Nucleus accumbens (tissue), 56 donors: ENCODE results near the gene ACSS1.

Experiments used
- DNase-seq, 56 donors: peaks; one replicate each; lab custom pipeline; 2025; lab: John Stamatoyannopoulos, UW

The ACSS1 gene

DNA sequence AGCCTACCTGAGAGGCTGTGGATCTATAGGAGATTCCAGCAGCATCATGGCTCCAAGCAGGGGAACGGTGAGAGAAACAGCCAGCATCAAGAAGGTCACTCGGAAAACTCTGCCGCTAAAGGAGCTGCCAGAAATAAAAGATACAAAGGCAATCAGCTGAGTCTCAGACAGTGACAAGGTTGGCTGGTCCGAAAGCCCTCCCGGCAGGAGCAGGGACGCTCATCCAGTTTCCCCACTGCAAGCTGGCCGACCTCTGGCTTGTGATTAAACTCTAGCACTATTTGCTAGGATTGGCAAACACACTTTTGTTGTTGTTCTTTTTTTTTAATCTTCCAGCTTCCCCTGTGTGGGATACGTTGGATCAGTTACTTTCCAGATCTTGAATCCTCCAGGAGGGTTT lies 74.0 kb downstream of the ACSS1 start:
- DNase-seq = no peak

DNA sequence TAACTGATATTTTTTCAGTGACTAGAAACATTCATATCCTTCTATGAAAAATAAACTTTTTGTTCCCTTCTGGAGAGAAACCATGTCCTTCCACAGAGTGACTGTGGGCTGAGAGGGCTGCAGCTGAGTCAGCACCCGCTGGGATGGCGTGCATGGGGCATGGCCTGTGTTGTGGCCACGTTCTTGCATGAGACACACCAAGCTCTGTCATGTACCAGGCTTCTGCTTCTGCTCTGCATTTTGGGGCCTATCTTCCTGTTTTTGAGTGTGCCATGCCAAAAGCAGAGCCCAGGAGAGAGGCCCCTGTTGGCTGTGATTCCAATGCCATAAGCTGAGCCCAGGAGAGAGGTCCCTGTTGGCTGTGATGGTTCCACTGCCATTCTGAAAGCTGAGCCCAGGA lies 76.1 kb downstream of the ACSS1 start:
- DNase-seq = peak in 7 of 56 donors; percentile 11 to 42 (median 26)

DNA sequence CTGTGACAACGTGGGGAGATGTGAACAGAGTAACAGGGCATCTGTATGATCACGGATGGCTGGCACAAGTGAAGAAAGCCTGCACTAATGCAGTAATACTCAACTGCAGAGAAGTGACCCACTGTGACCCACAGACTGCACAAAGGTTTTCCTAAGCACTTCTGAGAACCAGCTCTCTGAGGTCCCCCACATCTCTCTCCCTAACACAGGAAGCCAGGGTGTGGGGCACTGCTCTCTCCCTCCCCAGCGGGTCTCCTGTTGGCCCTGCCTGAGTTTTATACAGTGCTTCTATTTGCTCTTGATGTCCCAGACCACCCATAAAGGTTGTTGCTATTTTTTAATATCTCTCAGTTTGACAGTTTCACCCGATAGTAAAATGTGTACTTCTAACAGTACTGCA lies 76.7 kb downstream of the ACSS1 start:
- no peak for DNase-seq

DNA sequence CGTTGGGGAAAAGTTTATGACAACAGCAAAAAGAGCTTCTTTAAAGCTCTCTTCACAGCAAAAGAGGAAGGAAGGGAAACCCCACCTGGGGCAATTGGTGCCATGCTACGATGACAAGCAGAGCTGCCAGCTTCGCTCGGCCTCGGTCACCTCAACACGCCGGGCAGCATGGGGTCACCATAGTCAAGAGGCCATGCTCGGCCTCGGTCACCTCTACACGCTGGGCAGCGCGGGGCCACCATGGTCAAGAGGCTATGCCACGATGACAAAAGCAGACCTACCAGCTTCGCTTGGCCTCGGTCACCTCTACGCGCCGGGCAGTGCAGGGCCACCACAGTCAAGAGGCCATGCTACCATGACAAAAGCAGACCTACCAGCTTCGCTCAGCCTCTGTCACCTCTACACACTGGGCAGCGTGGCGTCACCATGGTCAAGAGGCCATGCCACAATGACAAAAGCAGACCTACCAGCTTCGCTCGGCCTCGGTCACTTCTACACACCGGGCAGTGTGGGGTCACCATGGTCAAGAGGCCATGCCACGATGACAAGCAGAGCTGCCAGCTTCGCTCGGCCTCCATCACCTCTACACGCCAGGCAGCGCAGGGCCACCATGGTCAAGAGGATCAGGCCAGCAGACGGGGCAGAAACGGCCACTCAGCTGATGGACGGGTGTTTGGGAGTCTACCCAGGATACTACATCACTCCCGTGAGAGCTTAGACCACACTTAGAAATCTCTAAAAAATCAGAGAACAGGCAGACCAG lies 77.5 kb downstream of the ACSS1 start:
- no peak for DNase-seq

DNA sequence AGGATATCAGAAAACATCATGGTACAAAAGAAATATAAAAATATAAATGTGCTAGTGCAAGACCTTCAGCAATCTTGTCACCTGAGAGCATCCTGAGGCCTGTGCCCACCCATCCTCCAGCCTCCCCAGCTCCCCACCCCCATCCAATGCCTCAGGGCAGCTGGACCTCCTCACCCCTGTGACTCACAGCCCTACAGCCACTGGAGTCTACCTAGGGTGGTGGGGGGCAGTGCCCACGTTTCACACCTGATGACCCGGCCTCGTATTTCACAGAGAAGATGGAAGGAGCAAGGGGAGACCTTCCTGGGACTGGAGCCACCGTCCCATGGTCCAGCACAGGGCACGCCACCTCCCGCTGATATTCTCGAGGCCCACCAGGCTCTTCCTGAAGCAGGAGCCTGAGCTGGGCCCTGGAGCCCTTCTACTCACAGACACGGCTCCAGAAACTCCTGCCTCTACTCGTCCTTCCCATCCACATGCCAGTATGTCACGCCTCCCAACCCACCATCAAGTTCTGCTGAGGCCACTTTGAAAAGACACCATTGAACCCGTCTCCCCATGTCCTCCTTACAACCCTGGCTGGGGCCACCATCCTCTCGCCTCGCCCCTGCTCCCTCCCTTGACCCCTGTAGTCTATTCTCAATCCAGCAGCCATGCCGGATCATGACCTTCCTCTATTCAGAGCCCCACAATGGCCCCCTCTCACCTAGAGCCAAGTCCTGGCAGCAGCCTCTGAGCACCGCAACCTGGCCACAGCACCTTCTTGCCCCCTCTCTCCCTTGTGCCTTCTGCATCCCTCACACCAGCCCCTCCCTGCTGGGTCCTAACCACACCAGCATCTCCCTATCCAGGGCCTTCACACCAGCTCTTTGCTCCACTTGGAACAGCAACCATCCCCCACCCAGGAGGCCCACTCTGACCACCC lies 78.6 kb downstream of the ACSS1 start:
- DNase-seq = no peak

DNA sequence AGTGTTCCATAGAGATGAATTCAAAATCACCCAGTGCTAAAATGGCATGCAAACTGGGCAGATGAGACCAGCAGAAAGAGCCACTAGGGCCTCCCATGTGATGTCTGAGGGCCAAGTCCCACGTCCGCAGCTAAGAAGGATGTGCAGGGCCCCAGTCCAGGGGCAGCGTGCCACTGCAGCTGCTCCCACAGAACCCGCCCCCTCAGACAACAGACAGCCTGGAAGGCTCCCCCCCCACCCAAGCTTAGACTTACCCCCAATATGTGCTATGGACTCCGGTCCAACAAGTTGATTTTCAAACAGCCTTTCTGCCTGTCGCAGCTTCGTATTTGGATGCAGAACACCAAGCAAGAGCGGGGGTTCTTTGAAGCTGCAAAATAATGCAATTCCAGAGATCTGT lies 79.4 kb downstream of the ACSS1 start:
- peak in 45 of 56 donors; percentile 21 to 85 (median 59) for DNase-seq

DNA sequence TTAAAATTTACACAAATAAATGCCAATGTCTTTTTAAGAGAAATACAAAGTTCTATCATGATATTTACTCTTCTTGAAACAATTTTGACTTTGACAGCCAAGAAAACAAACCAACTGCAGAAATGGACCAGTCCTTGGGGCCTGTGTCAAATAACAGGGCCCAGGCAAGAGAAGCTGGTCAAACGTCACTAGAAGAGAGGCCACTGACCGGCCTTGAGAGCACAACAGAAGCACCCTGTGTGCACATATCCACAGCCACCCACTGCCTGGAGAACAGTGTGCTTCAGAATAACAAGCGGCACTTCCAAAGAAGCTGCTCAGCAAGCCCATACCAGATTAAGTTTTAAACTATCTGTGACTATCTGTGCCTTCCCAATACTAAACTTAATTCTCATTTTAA lies 80.1 kb downstream of the ACSS1 start:
- peak in 10 of 56 donors; percentile 21 to 38 (median 32) for DNase-seq

DNA sequence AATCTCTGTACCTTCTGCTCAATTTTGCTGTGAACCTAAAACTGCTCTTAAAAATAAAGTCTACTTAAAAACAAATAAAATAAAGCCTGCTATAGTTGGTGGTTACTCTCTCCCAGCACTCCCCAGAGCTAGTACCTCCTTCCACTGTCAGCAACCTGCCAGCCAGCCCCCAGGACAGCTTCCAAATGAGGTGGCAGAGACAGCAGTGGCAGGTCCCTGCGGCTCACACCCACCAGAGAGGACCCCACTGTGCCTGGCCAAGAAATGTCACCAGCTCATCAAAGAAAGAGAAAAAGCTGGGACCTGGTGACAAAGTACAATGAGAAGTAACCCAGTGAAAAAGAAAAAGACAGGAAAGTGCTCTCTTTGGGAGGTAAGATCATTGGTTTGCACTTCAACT lies 80.6 kb downstream of the ACSS1 start:
- no peak for DNase-seq

DNA sequence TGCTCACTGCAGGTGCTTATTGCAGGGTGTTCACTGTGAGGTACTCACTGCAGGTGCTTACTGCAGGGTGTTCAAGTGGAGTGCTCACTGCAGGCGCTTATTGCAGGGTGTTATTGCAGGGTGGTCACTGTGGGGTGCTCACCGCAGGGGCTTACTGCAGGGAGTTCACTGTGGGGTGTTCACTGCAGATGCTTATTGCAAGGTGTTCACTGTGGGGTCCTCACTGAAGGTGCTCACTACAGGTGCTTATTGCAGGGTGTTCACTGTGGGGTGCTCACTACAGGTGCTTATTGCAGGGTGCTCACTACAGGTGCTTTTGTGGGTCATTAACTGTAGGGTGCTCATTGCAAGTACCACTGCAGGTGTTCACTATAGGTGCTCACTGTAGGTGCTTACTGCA lies 85.6 kb downstream of the ACSS1 start:
- DNase-seq = no peak

DNA sequence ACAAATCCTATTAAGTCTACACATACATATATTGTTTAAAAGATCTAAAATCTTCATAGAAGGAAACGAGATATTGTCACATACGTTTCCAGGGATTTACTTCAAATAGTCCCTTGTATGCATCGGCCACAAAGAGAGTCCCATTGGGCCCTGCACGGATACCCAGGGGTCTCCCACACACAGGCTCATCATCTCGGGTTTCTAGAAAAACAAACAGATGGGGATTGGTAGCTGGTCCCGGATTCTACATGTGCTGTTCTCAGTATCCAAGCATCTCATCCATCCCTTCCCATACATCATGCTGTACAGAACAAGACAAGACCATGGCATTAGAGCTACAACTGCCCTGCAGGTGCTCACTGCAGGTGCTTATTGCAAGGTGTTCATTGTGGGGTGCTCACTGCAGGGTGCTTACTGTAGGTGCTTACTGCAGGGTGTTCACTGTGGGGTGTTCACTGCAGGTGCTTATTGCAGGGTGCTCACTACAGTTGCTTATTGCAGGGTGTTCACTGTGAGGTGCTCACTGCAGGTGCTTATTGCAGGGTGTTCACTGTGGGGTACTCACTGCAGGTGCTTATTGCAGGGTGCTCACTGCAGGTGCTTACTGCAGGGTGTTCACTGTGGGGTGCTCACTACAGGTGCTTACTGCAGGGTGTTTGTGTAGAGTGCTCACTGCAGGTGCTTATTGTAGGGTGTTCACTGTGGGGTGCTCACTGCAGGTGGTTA lies 86.4 kb downstream of the ACSS1 start:
- DNase-seq = no peak

DNA sequence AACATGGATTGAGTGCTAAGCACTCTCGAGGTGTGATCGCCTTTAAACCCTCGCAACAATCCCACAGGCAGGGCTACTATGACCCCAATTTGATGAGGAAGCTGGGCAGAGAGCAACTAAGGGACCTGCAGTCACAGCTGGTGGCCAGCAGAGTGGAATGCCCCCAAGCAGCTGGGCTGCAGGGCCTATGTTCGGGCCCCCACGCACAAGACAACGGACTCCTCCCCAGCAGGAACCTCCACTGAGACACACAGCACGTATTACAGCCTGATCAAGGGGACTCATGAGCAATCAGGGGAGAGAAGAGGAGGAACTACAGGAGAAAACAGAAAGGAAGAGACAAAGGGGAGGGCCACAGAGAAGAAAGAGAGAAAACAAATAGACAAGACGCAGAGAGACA lies 87.2 kb downstream of the ACSS1 start:
- DNase-seq = no peak

DNA sequence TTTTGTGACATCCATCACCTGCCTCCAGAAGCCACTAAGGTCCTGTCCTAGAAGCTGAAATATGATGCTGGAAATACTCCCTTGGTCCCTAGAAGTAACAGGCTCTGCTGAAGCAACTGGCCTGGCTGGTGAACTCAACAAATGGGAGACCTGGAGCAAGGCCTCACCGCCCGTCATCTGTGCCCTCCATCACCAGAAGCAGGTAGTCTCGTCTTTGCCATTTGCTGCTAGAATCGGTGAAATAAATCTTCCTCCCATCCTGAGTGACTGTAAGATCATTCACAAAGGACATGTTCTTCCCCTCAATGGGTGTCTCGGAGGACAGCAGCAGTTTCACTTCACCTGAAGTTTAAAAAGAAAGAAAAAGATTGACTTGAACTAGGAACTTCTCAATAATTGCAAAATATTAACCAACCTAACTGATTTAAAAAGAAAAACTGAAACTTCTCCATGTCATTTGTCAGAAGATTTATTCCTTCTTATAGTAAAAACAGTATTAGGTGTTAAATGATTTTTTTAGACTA lies 87.8 kb downstream of the ACSS1 start:
- DNase-seq = no peak

DNA sequence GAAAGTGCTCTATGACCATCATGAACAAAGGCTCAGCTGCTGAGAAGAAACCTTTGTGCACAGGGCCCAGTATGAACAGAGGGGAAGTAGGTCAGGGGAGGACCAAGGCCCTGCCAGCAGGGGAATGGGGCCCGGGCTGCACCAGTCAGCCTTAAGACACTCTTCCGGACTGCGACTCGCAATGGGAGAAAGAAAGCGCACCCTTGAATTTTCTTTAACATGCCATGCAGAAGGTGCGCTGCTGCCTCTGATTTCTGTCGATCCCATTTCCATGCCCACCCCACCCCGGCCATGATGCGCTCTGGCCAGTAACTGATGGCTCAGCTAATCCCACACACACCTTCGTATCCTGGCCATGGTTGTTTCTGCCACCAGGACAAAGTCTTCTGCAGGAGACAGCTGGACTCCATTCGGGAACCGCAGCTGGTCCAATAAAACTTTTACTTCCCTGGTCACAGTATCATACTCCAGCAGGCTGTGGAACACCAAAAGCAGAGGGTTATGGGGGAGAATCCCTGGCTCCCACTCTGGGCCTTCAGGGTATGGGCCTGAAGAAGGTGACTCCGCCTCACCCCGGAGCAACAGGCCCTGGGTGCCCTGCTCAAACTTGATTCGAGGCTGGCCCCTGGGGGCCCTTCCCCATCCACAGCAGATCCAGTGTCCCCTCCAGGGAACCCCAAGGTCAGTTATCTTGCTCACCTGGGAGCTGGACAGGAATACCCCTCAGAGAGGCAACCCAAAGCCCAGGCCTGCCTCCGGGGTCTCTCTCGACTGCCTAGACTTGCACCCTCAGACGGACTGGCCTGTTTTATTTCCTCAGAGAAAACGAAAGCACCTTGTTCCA lies 88.5 kb downstream of the ACSS1 start:
- no peak for DNase-seq

DNA sequence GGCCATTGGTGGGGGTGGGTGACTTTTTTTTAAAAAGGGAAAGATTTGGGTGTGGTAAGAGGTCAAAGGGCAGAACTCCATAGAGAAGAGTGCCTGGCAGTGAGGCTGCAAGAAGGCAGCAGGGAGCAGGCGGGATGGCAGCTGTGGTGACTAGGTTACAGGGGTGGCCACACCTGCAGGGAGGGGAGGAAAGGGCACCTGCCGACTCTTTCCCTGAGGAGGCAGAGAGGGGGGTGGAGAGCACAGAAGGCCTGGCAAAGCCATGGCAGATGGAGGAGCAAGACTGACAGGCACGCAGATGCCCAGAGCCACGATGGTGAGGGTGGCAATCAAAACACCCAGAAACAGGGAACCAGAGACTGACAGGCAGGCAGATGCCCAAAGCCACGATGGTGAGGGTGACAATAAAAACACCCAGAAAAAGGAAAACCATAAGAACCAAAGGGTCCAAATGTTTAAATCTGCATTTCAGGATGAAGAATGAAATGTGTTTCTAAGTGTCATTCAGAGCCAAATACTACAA lies 89.6 kb downstream of the ACSS1 start:
- no peak for DNase-seq

DNA sequence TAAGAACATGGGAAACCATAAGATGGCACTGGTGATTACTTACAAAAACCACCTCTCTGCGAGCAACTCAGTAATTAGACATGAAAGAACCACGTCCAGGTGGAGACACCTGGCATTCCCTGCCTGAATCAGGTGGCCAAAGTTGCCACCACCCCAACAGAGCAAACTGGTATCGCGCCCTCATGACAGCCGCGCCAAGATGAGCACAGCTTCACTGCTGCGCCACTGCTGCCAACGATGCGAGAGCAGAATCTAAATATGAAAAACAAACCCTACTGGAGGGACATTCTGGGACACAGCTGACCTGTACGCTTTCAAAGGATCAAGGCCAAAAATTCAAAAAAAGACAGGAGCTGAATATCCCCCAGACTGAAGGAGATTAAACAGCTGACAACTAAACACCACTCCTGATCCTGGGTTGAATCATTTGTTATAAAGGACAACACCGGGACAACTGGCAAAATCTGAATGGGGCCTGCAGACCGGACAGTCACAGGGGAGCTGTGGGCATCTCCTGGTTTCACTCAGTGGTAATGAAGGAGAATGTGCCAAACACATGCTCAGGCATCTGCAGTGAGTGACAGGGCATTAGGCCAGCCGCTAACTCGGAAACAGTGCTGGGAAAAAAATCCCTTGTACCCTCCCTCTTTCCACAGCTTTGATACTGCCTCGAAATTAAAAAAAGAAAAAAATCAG lies 91.5 kb downstream of the ACSS1 start:
- no peak for DNase-seq

DNA sequence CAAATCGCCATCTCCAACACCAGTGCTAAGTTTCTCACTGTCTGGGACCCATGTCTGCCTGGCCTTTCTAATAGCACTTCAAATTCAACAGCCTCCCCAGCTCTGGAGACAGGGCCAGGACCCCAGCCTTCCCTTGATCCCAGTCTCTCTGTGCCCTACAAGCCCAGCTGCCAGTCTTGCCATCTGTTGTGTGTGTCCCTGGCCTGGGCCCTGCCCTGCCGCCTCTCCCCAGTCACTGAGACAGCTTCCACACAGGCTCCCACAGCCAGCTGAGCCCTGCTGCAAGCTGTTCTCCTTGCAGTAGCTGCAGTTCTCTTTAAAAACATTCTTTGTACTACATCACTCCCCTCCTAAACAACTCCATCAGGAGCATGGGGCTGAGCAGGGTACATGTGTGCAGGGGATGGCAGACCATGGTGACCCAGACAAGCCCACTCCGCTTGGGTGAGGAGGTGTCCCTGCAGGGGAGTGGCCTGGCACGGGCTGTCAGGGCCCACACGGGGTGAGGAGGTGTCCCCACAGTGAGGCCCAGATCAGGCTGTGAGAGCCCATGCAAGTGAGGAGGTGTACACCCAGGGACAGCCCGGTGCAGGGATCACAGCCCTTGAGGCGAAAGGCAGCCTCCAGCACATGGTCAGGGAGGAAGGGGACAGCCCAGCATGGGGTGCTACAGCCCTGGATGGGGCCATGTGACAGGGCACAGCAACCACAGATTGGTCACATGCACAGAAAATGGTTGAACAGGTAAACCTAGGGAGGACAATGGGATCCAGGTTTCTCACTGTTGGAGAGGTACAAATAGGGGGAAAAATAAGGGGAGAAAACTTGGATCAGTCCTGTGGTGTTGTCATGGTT lies 92.6 kb downstream of the ACSS1 start:
- DNase-seq = no peak

DNA sequence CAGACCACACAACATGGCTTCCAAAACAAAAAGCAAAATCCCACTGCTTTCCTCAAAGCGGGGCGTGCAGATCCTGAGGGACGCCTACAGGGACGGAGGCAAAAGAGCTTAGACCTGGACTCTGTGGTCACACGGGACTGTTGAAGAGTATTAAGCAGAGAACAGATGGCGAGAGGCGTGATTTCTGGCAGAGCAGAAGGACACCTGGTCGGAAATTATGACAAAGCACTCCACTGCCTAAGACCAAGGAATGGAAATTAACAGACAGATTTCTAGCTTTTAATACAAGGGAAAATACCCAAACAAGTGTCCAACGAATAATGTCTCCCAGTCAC lies 93.5 kb downstream of the ACSS1 start:
- no peak for DNase-seq
